Measurements from ENCODE around the gene ERBB2. TPM values are rescaled to one million over a fixed set of nuclear protein-coding genes. Genes with fewer than 3 reads are reported as not detected.

The ERBB2 gene
- total and polyA plus RNA-seq, 2 of the 8 experiments (the other 6 are each of a cell fraction or from before 2014, with no cell fraction given), result 183 to 394 TPM

- Histone ChIP-seq H3K79me2 (ENCODE audit: control insufficient read depth in 1 of 2, insufficient read depth in 2 of 2, low read length in 2 of 2) (peaks cover 8 to 51% of the 10 kb centered on the region in 2 experiments; a peak in 3 of 4 replicates), H2BK12ac (ENCODE audit: low read depth, low read length) (no peak overlapping the region), H2BK15ac (ENCODE audit: low read length) (no peak overlapping the region), H2AFZ (ENCODE audit: low read length) (no peak overlapping the region), H4K20me1 (replicated peaks in 1 of 2; ENCODE audit: control insufficient read depth in 1 of 2, insufficient read depth in 2 of 2, low read length in 2 of 2) (peaks cover 24 to 40% of the 10 kb centered on the region in 2 experiments), H3K9me3 (ENCODE audit: insufficient read depth in 2 of 2, low read depth in 1 of 2, low read length in 1 of 2) (no peaks in the 10 kb centered on the region), H2BK20ac (ENCODE audit: low read length) (no peak overlapping the region), H4K5ac (ENCODE audit: insufficient read length, low read depth, low read length) (no peak overlapping the region), H3K23ac (ENCODE audit: insufficient read length) (no peak overlapping the region), H4K8ac (ENCODE audit: extremely low read depth, insufficient read depth, low read length) (no peak overlapping the region), H3K18ac (ENCODE audit: extremely low read depth, low read length) (no peak overlapping the region), H2BK5ac (ENCODE audit: low read depth, low read length) (no peak overlapping the region; the same call in 1 of the 2 replicates), H3K36me3 (ENCODE audit: control insufficient read depth in 2 of 4, insufficient read depth in 4 of 4, low read length in 3 of 4) (peaks cover 34 to 79% (median 64%) of the 10 kb centered on the region in 4 experiments), H3K4me2 (ENCODE audit: insufficient read depth in 1 of 2, low read depth in 2 of 2, low read length in 2 of 2) (no peak overlapping the region), H3K27me3 (replicated peaks in 1 of 4; ENCODE audit: control insufficient read depth in 3 of 4, extremely low read depth in 1 of 4, insufficient read depth in 3 of 4, low read length in 3 of 4) (no peaks in the 10 kb centered on the region), H3K27ac (ENCODE audit: low read depth, low read length) (no peak overlapping the region), H3K9ac (replicated peaks in 1 of 4; ENCODE audit: extremely low read depth in 1 of 4, low read depth in 3 of 4, low read length in 3 of 4) (no peak overlapping the region), H4K91ac (replicated peaks; ENCODE audit: insufficient read length, low read length) (no peak overlapping the region), H3K14ac (ENCODE audit: insufficient read length) (no peak overlapping the region), H2BK120ac (replicated peaks; ENCODE audit: low read depth, low read length) (no peak overlapping the region), H3K4me1 (replicated peaks in 1 of 4; ENCODE audit: control insufficient read depth in 3 of 4, insufficient read depth in 4 of 4, low read length in 3 of 4) (peaks cover 0 to 11% (median 6%) of the 10 kb centered on the region in 4 experiments; a peak in 6 of 7 replicates), H2AK5ac (ENCODE audit: low read depth, low read length) (no peak overlapping the region), H3K79me1 (ENCODE audit: low read depth, low read length) (peaks cover 13% of the 10 kb centered on the region), H3K23me2 (ENCODE audit: low read depth, low read length) (no peaks in the 10 kb centered on the region), H3K4me3 (ENCODE audit: extremely low read depth in 1 of 4, insufficient read depth in 2 of 4, low read depth in 3 of 4, low read length in 4 of 4) (no peak overlapping the region), H3K4ac (replicated peaks; ENCODE audit: insufficient read length, low read depth, low read length) (no peak overlapping the region), H3K56ac (replicated peaks; ENCODE audit: insufficient read length, low read depth, low read length) (no peak overlapping the region)
- WGBS, 2 experiments (ENCODE audit: extremely low coverage in 1 of 2, insufficient coverage in 1 of 2, insufficient read length in 1 of 2, insufficient replicate concordance in 2 of 2, low coverage in 1 of 2, low lambda C conversion rate in 2 of 2, missing lambda C conversion rate in 1 of 2), result 94% methylated on average over 20 of the region's 20 CpGs; no CpG with 5 or more reads in 1 of the 2 experiments
- POLR2A ChIA-PET (ENCODE audit: partially characterized antibody), result interaction anchor here (0.9 to 4.0 kb wide), 10 partner anchors 8 to 23 kb away, joined by 3 to 19 read pairs (median 4); partner anchors contain the start of genes ERBB2, MIEN1 and PGAP3
- CTCF ChIA-PET (ENCODE audit: partially characterized antibody), result interaction anchor here (0.7 to 52.4 kb wide), 6 partner anchors 8 to 76 kb away, joined by 3 to 1885 read pairs (median 6); partner anchors contain the start of genes PNMT, PPP1R1B and STARD3
- FAIRE-seq (no peak), DNase-seq (ENCODE audit: low read depth in 1 of 2, low spot score in 2 of 2) (no peak)
- no peak for TF ChIP-seq SP2 (IDR thresholded peaks at IDR 0.05; ENCODE audit: low read length)
- TF ChIP-seq EP300 (IDR thresholded peaks at IDR 0.05; ENCODE audit: borderline replicate concordance in 1 of 2, low read depth in 2 of 2, low read length in 2 of 2), result no peak
- TF ChIP-seq, protein P1, sequence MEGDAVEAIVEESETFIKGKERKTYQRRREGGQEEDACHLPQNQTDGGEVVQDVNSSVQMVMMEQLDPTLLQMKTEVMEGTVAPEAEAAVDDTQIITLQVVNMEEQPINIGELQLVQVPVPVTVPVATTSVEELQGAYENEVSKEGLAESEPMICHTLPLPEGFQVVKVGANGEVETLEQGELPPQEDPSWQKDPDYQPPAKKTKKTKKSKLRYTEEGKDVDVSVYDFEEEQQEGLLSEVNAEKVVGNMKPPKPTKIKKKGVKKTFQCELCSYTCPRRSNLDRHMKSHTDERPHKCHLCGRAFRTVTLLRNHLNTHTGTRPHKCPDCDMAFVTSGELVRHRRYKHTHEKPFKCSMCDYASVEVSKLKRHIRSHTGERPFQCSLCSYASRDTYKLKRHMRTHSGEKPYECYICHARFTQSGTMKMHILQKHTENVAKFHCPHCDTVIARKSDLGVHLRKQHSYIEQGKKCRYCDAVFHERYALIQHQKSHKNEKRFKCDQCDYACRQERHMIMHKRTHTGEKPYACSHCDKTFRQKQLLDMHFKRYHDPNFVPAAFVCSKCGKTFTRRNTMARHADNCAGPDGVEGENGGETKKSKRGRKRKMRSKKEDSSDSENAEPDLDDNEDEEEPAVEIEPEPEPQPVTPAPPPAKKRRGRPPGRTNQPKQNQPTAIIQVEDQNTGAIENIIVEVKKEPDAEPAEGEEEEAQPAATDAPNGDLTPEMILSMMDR (IDR thresholded peaks at IDR 0.05; ENCODE audit: control extremely low read depth in 1 of 3, insufficient read depth in 1 of 3, low read depth in 1 of 3, low read length in 3 of 3), result no peak
Measured at GRCh38 chr17:39709998-39710964, 10.4 kb downstream of the ERBB2 start.
